NCI-H226 (cell line): ENCODE measurements around the gene HSD17B11.
"Not testable (repeated sequence)": the region's sequence is repeated elsewhere in the genome, so short reads cannot be mapped to it uniquely, and the experiment has no call there.

Source experiments
- DNase-seq: peaks from one replicate; pipeline ENCODE4 v3.0.0-alpha.2; 2015

Gene HSD17B11

DNA sequence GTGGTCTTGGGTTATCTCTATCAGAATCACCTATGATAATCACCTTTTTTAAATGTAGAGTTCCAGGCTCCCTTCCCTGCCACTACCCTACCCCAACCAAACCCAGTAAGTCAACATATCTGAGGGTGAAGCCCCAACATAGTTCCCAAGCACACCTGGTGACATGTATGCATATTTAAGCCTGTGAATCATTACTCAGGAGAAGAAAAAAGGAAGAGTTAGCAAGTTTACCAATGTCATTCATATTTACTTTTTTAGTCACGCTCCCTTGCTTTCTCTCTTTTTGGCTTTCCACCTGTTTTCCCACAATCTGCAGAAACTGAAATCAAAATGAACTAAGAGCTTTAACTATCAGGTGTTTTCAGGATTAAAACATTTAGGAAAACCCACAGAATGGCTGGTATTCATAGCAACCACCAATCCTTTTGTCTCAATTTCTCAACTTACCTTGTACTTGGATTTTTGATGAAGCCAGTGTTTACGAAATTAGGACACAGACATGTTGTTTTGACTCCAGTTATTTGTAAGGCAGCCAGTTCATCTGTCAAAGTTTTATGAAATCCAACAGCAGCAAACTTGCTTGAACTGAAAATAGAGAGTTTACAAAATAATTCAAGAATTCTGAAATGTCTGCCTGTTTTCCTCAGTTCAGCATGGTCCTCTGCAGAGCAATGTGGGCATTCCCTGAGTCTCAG lies 34.0 kb downstream of the HSD17B11 start:
- no peak for DNase-seq

DNA sequence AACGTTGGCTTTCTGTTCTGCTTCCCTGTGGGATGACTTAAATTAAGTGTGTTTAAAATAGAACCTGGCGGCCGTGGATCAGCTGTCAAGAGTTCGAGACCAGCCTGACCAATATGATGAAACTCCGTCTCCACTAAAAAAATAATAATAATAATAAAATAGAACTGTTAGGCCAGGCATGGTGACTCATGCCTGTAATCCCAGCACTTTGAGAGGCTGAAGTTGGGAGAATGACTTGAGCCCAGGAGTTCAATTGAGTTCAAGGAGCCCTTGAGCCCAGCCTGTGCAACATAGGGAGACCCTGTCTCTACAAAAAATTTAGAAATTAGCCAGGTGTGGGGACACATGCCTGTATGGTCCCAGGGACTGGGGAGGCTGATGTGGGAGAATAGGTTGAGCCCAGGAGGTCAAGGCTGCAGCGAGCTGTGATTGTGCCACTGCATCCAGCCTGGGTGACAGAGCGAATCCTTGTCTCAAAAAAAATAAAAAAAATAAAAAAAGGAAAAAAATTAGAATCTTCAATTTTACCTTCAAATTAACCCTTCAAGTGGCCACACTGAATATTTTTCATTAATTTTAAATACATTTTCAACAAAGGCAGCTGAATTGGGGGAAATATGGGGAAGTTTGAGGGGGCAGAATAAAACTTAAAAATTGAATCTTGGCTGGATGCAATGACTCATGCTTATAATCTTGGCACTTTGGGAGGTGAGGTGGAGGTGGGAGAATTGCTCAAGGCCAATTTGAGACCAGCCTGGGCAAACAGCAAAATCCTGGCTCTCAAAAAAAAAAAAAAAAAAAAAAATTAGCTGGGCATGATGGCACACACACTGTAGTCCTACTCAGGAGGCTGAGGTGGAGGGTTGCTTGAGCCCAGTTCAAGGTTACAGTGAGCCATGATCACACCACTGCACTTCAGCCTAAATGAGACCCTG lies 36.6 kb downstream of the HSD17B11 start:
- no peak for DNase-seq

DNA sequence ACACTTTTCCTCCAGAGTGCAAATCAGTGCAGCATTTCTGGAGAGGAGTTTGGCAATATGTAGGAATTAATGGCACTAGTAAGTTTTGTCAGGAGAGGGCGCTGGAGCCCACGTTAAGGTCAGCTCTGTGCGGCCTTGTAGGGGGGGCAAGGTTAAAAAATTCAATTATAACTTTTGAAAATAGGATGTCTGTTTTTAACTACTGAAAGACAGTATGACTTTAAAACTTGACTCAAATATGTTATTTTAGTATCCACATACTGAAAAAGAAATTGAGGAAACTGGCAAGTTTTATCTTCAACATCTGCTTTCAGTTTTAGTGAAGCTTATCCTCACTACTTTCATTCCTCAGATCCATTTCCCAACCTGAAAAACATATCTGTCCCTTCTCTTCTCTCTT lies 37.4 kb downstream of the HSD17B11 start:
- DNase-seq = no peak

DNA sequence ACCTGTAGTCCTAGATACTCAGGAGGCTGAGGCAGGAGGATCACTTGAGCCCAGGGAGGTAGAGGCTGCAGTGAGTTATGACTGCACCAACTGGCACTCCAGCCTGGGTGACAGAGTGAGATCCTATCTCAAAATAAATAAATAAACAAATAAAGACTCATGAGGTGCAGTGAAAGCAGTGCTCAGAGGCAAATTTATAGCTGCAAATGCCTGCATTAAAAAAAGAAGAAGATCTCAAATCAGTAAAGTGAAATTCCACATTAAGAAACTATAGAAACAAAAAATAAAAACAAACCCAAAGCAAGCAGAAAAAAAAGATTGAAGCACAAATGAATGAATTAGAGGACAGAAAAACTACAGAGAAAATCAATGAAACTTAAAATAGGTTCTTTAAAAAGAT lies 45.8 kb downstream of the HSD17B11 start:
- no peak for DNase-seq

DNA sequence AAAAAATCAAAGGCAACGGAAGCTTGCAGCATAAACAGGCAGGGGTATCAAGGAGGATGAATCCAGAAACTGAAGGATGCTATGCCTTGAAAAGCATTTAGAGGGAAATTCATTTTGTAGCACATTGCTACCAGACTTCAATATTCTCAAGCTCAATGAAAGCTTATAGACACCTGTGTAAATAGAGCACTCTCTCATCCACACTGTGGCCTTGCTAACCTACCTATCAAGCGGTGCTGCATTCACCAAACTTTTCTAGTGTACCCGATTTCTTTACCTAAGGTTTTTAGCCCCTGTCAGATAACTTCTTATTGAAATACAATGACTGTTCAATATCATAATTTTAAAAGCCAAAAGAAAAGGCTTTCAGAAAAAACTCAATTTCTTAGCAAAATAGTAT lies 48.1 kb downstream of the HSD17B11 start:
- no peak for DNase-seq

DNA sequence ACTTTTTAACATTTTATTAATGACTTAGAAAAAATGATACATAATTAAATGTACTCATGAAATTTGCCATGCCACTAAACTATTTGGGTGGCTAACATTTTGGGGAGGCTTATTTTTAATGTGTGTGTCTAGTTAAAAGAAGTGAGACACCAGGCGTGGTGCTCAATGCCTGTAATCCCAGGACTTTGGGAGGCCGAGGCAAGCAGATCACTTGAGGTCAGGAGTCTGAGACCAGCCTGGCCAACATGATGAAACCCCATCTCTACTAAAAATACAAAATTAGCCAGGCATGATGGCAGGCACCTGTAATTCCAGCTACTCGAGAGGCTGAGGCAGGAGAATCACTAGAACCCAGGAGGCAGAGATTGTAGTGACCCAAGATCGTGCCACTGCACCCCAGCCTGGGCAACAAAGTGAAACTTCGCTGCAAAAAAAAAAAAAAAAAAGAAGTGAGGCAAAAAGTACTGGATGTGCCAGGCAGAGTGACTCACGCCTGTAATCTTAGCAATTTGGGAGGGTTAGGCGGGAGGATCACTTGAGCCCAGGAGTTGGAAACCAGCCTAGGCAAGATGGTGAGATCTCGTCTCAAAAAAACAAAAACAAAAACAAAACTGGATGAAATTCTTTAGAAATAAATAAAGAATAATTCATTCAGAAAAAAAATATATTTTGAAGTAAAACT lies 48.9 kb downstream of the HSD17B11 start:
- DNase-seq = peak; percentile 74

DNA sequence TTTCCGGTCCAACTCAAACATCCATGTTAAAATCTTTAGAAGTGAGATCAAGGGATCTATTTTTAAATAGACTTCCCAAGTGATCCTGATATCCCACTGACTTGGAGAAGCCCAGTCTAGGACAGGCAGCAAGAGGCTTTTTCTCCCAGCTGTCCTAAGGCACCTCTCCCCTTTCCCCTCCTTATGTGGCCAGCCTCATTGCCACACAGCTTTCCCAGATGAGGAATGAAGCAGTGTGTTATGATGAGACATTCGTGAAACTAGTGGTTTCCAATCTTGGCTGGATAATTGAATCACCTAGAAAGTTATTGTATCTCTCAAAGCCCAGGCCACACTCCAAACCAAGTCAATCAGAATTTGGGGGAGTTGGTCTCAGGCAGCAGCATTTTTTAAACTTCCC lies 51.5 kb downstream of the HSD17B11 start:
- no peak for DNase-seq

DNA sequence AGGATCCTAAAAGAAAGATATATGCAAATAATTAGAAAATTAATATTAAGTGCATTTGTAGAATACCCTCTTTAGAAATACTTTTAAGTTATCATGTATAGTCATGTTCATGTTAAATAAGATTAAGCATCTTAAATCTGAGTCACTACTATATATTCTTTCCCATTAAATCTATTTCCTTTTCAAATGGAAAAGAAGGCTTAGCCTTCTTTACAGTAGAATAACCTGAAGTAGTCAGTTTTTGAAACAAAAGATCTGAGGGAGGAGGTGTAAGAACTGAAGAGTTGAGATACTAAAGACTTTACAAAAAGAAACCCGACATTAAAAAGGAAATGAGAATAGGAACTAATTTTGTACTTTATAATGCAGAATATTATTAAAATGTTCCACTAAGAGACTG lies 53.6 kb downstream of the HSD17B11 start:
- DNase-seq = no peak

DNA sequence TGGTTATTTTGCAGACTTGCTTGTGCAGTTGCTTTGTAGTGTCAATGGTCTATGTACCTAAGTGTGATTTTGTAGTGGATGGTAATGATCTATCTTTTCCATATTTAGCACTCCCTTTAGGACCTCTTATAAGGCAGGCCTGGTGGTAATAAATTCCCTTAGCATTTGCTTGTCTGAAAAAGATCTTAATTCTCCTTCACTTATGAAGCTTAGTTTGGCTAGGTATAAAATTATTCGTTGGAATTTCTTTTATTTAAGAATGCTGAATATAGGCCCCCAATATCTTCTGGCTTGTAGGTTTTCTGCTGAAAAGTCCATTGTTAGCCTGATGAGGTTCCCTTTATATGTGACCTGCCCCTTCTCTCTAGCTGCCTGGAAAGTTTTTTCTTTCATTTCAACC lies 57.7 kb downstream of the HSD17B11 start:
- DNase-seq = no peak

DNA sequence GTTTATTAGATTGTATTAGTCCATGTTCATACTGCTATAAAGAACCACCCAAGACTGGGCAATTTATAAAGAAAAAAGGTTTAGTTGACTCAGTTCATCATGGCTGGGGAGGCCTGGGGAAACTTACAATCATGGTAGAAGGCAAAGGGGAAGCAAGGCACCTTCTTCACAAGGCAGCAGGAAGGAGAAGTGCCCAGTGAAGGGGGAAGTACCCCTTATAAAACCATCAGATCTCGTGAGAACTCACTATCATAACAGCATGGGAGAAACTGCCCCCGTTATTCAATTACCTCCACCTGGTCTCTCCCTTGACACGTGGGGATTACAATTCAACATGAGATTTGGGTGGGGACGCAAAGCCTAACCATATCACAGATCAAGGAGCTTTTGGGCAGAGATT lies 60.2 kb downstream of the HSD17B11 start:
- DNase-seq = no peak

DNA sequence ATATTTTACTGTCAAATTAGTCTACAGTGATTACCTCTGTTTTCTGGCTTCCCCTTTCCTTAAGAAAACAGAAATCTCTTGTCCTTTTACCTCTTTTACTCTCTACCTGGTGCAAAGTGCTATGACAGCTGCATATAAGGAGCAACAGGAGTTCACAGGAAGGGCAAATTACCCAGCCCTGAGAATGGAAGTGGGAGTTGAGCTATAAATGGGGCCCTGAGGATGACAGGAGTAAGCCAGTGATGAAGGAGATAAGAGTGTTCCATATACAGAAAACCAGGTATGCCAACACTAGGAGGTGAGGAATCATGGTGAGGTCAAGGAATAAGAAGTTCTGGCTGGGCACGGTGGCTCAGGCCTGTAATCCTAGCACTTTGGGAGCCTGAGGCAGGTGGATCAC lies 63.9 kb downstream of the HSD17B11 start:
- DNase-seq = no peak

DNA sequence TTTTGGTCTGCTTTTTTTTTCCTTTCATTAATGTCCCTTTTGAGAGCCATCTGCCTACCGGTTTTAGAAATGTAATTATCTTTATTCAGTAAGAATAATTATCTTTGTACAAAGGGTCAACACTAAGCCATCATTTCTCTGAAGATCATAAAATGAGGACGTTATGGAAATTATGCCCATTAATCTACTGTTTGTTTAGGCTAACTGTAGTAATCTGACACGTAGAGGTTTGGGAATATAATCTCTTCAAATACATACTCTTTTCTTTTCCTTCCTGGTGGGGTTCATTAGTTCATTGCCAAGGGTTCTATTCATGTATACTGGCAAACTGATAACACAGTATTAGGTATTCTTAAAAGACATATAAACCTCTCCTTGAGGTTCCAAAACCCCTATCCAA lies 64.5 kb downstream of the HSD17B11 start:
- DNase-seq = no peak

DNA sequence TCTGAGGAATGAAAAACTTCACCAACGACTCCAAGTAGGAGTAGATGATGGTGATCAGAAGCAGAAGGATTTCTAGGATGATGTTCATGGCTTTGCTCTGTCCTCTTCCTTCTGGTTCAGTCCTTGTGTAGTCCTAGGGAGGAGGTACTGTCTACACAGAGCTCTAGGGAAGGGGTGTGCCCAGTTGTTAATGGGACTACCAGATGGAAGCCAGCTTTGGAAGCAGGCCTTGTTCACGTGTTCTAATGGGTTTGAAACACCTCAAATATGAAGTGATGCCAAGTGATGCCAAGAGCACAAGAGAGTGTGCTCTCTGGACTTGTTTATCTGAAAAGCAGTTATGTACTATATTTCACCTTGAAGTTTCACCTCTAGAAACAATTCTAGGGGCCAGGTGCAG lies 68.2 kb downstream of the HSD17B11 start, which contains the start of gene HSD17B13:
TSS of gene HSD17B13 (minus strand) at position 129 of the 400 bp plus-strand sequence. CDS start at position 88, 41 bp downstream.
- DNase-seq = no peak

DNA sequence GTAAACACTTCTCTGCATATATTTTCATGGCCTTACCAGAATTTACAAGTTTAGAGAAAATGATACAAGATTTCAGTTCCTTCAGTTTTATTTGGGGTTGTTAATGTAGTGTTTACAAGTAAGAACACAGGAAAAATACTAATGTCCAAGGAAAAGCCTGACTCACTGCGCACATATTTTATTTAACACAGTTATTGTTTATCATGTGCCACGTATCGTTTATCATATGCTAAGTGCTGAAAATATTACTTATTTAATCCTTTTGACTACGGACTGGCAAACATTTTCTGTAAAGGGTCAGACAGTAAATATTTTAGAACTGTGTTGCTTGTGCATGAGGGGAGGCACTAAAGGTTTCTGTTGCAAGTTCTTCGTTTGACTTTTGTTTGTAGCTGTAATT lies 69.1 kb downstream of the HSD17B11 start:
- no peak for DNase-seq

DNA sequence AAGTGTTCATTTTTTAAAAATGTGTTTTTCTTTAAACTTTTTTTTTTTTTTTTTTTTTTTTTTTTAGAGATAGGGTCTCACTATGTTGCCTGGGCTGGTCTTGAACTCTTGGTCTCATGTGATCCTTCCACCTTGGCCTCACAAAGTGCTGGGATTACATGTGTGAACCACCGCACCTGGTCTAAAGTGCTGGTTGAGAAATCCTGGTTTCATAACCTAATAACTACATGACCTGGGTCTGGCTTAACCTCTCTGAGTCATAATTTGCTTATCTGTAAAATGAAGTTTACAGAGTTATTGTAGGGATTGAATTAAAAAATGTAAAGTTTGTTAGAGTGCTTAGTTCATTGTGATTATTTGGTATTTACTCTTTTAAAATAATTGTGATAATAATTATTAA lies 73.5 kb downstream of the HSD17B11 start:
- DNase-seq = peak; percentile 46

DNA sequence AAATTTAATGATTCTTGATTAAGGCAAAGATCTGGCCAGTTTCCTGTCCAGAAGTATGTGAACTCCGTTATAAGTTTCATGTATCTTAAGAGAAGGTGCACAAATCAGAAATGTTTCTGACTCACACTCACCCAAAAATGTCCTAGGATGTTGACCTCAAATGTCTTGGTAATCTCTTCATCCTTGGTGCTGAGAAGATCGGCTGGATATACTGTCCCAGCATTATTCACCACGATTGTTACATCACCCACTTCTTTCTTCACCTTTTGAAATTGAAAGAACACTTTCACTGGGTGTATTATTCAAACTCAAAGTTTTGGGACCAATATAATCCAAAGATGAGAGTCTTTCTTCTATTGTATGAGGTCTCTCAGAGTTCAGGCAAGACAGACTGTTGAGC lies 74.0 kb downstream of the HSD17B11 start:
- no peak for DNase-seq

DNA sequence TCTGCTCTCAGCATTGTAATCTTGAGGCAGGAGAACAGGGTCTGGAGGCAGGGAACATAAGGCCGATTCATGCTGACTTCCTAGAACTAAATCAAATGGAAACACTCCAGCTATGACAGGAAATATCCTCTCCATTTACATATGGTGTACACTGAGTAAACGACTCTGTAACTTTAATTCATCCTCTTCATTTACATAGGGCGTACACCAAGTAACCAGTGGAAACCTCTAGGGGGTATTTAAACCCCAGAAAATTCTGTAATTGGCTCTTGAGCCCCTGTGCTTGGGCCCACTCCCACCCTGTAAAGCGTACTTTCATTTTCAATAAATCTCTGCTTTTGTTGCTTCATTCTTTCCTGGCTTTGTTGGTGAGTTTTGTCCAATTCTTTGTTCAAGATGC lies 76.0 kb downstream of the HSD17B11 start:
- not testable (repeated sequence) for DNase-seq

DNA sequence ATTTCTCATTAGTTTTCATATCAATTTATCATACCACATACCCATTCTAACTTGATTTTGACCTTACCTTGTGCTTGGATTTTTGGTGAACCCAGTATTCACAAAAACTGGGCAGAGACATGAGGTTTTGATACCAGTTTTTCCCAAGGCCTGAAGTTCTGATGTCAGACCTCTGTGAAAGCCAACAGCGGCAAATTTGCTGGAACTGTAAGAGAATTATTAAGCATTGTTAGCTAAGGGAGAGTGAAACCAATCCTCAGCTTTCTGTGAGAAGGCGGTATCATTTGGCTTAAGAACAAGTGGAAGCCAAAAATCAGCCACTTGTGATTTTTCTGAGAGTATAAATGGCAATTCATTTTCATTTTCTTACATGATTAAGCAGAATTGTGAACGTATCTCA lies 77.2 kb downstream of the HSD17B11 start:
- DNase-seq = no peak

DNA sequence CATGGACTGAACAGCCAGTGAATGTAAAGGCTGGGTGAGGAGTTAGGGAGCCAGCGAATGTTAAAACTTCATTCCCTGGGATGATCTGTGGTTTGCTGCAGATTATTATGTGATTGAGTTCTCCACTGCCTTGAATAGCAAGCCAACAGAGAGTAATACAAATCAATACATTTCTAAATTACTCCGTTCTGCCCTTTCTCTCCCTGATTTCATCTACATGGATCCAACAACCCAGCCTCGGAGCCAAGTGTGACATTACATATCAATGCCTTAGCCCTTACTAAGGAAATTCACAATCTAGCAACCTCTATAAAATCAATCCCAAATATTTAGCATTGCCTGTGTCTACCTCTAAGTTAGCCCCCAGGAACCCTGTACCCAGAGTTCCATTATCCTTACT lies 79.3 kb downstream of the HSD17B11 start:
- no peak for DNase-seq

DNA sequence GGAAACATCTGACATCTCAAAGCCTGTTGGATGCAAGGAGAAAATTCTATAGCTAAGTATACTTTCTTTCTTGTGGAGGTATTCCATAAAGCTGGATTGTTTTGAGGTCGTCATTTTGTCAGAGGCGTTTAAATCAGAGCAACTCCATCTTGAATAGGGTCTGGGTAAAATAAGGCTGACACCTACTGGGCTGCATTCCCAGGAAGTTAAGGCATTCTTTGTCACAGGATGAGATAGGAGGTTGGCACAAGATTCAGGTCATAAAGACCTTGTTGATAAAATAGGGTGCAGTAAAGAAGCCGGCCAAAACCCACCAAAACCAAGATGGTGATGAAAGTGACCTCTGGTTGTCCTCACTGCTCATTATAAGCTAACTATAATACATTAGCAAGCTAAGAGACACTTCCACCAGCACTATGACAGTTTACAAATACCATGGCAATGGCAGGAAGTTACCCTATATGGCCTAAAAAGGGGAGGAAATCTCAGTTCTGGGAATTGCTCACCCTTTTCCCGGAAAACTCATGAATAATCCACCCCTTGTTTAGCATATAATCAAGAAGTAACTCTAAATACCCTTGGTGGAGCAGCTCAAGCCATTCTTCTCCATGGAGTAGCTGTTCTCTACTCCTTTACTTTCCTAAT lies 80.2 kb downstream of the HSD17B11 start:
- no peak for DNase-seq

DNA sequence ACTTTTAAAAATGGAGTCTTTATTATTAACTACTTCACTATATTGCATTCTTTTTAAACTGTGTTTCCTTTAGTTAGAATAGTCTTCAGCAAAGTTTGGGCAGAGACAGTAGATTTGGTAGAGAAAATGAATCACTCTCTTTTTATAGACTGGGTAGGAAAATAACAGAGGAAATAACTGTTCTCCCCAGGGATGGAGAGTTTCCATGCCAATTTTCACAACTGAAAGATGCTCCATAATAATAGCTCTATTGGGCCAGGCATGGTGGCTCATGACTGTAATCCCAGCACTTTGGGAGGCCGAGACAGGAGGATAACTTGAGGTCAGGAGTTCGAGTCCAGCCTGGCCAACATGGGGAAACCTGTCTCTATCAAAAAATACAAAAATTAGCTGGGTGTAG lies 81.4 kb downstream of the HSD17B11 start:
- DNase-seq = no peak

DNA sequence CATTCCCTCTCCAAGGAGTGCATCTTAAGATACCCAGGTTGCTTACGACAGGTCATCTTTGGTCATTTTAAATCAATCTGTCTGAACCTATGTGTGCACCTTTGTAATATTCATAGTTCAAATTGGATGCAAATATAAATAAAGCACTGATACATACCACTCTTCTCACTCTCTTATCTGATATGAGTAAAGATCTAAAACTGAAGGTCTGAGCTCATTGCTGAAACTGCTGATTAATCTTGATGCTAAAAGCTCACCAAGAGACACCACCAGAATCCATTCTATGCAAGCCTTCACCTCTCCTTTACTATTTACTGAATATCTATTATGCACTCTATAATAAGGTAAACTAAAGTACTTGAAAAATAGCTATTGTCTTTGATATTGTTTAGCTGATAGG lies 84.9 kb downstream of the HSD17B11 start:
- DNase-seq = no peak

DNA sequence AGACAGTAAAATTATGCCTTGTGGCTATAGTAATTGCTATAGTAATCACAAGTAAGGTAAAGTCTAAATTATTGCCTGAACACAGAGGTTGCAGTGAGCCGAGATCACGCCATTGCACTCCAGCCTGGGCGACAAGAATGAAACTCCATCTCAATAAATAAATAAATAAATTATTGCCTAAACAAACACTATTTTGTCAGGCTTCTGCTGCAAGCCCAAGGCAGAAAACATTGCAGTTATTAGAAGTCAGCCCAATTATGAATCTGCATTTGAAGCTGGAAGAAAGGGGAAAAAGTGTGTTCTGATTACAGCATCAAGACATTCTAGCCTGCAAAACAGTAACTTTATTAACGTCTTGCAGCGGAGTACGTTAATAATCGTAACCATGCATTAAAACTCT lies 85.4 kb downstream of the HSD17B11 start:
- DNase-seq = no peak
